Suprapubic skin (tissue), 3 donors: ENCODE measurements around the gene SLC9A9.

Experiments used
- CTCF ChIP-seq, 2 donors: fragments of 200-600 bp in 1 of 2; fragments of 450-650 bp in 1 of 2; sonication (generic) in 1 of 2; IDR thresholded peaks; one replicate each; pipeline ENCODE4 v1.5.1; 2016 to 2019; ENCODE audit warnings: antibody characterized with exemption in 2 of 2, mild to moderate bottlenecking in 1 of 2, moderate library complexity in 1 of 2
- POLR2AphosphoS5 ChIP-seq, 3 donors: sonication (generic); formaldehyde crosslinking; IDR thresholded peaks; one replicate each; pipeline ENCODE4 v1.6.1; 2017; ENCODE audit warnings: antibody characterized with exemption in 3 of 3

DNA sequence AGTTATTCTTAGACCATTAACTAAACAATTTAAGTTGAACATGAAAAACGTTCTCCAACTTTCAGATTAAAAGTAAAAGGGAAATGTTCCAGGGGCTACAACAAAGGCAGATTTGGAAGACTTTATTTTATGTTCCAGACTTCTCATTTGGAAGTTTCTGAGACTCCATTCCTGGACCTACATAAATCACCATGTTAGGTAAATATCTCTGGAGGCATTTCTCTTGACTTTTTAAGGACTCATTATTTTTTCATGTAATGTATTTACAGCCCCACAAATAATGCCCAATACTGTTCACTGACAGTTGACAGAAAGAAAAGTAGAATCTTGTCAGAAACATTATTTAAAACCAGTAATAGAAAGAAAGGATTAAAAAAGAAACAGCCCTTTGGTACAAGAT lies 352.1 kb downstream of the SLC9A9 start:
- TF ChIP-seq CTCF (IDR thresholded peaks at IDR 0.05) (no peak), POLR2AphosphoS5 (IDR thresholded peaks at IDR 0.05) (no peak)
